Right renal cortex interstitium (tissue), 3 donors: Measurements from ENCODE around the gene ZFAND3. TPM values are rescaled to one million over a fixed set of nuclear protein-coding genes. Genes with fewer than 3 reads are reported as not detected.
"Not testable (repeated sequence)": the region's sequence is repeated elsewhere in the genome, so short reads cannot be mapped to it uniquely, and the experiment has no call there.

Source experiments
- DNase-seq, 3 donors: peaks; one replicate each; pipeline ENCODE4 v3.0.0-alpha.2; 2013; ENCODE audit warnings: low read depth in 3 of 3, low spot score in 2 of 3
- polyA plus RNA-seq, 3 donors: library from polyadenylated mRNA; unstranded; fragments of 120-200 nt; gene quantifications; one replicate each; pipeline ENCODE4 v1.2.1, GENCODE V29; 2013; ENCODE audit not compliant: insufficient read length in 3 of 3

The ZFAND3 gene
- polyA plus RNA-seq, 3 donors: 164 to 166 (median 164) TPM

DNA sequence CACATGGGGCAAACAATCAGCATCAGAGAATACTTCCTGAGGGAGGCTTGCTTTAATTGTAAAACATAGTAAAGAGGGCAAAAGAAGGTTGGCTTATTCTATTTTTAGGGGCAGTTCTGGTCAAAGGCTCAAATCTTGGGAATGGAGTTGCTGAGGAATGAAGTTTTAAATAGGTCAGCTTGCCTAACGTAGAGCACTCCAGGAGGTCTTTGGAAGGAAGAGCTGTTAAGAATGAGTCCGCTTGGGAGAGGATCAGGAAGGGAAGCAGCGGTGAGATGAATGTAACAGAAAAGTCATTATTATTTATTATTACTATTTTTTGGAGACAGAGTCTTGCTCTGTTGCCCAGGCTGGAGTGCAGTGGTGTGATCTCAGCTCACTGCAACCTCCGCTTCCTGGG, 108.7 kb downstream of the ZFAND3 start:
- DNase-seq: no peak

DNA sequence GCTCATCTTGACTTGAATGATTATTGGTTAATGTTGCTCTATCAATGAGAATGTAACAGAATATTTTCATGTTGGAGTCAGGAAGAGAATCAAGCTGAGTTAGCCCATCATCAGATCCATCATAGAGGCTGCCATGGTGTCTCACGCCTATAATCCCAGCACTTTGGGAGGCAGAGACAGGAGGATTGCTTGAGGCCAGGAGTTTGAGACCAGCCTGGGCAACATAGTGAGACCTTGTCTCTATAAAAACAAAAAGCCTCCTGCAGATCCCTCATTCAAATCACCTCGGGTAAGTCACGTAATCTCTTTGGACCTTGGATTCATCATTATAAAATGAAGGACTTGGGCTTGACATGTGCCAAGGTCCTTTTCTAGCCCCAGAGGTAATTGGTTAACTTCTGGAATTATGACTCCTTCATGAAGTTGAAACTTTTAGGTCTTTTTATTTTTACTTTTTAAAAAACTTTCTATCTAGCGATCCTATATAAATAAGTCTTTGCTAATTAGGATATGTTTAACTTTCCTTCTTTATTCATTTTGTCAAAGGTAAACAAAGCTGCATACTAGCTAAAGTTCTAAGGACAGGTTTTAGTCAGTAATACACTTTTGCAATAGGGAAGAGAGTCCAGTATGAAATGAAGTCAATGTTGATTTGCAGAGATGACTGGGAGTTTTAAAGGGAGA, 110.9 kb downstream of the ZFAND3 start:
- DNase-seq: no peak

DNA sequence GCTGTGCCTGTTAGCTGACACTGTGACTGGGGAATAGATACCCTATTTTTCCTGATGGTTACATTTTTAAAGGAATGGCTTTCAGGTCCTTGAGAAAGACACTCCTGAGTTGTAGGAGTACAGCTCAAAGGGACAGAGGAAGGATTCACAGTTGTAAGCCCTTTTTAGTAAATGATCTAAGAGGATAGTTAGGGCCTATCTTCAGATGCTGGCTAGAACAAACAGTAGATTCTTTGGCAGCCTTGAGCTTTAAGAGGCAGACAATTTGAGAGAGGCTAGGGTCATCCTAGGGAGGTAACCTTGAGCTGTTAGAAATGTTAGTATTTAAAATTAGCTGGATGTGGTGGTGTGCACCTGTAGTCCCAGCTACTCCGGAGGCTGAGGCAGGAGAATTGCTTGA, 111.5 kb downstream of the ZFAND3 start:
- no peak for DNase-seq

DNA sequence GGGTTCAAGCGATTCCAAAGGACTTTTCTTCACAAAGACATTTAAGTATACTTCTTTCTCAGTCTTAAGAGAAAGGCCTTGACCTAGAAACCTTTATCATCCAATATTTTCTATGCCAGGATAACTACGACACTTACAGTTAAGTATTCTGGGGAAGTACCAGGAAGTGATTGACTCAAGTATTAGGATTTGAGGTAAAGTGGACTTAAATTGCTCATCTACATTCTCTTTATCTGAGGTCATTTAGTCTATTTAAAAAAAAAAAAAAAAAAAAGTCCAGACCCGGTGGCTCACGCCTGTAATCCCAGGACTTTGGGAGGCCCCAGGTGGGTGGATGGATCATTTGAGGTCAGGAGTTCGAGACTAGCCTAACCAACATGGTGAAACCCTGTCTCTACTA, 114.7 kb downstream of the ZFAND3 start:
- DNase-seq: no peak

DNA sequence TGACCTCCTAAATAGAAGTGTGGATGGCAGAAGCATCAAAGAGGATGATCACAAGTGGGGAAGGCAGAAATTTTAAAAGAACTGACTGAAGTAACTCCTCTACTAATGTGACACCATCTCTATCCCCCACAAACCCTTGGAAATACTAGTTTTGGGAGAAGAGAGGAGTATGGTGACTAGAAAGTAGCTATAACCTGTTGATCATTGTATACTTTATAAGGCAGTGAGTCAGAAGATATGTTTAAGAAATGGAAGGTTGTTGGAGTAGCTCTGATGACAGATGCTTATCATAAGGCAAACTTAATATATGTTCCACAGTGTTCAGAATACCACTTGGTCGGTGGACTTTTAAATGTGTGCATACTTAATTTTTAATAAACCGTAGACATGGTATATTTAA, 116.6 kb downstream of the ZFAND3 start:
- DNase-seq: no peak

DNA sequence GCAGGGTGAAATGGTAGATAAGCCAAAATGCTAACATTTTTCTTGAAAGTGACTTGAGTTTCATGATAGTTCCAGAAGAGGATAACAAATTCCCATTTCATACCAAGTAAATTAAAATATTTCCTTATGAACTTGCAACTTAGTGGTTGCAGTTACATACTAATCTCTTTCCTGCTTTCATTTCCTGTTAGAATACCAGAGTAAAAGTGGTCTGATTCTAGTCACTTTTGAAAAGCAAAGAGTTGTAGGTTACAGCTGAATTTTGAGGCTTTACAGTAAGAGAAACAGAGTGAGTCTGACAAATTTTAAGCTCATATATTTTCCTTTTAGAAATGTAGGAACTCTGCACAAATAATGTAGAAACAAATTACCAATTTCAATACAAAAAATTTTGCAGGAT, 117.4 kb downstream of the ZFAND3 start:
- DNase-seq: no peak

DNA sequence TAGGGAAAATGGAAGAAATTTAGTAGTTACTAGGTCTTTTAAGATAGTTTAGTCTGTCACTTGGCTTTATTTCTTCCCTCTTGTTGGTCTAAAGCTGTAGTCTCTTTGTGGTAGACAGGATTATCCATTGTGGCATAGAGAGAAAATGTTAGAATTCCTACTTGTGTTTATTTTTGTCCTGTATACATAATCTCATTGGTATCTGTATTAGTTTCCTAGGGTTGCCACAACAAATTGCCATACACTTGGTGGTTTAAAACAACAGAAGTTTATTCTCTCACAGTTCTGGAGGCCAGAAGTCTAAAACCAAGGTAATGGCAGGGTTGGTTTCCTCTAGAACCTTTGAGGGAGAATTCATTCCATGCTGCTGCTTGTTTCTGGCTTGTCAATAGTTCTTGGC, 119.4 kb downstream of the ZFAND3 start:
- no peak for DNase-seq

DNA sequence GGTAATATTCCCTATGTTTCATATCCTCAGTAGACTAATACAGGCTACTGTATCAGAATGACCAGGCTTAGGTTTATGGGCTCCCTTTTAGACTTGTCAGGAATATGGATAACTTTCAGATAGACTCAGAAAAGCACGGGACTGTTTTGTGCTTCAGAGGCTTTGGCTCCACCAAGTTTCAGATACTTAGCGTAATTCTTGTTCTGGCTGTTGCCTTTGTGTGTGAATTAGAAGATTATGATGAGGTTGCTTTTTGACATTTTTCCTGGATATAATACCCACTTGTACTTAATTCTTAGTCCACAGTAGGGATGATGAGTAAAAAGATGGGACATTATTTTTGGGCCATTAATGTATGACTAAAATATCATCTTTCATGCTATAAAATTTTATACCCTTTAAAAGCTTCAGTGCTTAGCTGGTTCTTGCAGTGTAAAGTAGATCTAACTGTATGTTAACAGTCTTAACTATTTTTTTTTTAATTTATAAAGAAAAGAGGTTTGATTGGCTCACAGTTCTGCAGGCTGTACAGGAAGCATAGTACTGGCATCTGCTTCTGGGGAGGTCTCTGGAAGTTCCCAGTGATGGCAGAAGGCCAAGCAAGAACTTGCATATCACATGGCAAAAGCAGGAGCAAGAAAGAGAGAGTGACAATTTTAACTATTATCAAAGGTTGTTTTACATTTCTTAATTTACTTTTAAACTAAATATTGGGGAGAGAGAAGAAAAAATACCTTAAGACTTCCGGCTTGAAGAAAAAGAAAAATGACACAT, 120.7 kb downstream of the ZFAND3 start:
- DNase-seq: no peak

DNA sequence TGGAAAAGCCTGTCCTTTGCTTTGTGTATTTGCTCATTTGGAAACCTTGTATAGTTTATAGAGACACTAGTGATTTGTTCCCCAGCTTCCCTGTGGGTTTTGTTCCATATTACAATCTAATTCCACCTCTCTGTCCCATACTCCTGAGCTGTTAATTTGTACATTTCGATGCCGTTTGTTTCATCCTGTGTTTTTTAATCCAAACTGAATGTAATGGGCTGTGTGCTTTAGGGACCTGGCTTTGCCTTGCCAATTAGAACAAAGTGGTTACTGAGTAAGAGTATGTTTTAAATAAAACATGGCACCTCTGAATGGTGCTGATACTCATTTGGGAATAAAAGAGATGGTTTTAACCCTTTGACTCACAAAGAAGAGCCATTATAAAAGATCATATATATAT, 122.3 kb downstream of the ZFAND3 start:
- no peak for DNase-seq

DNA sequence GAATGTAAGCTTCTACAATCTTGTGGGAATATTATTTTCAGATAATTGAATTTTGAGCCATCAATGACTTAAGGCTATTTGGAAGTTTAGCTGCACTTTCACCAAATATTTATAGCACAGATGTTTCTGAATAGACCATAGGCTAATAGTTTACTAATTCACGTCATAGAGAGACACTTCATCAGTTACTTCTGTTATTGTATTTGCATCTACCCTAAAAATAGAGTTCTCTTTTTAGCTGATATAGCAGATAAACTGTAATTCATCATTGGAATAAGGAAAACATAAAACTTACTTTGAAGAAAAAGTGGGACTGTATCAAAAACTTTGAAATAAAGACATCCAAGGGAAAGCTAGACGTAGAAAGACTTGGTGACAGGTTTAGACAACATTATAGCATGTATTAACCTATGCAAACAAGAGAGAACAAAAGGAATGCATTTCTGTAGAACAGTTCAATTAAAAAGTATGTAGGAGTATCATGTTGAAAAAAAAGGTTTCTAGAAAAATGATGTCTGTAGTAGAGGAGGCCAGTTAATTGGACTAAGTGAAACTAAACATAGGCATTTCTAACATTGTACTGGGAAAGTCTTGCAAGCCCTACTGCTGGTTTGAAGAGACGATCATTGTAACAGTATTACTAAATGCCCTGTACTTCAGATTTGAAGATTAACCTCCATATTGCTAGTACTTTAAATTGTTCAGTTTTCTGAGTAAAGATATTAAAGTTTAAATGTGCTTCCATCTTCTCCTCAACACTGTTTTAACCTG, 123.3 kb downstream of the ZFAND3 start:
- no peak for DNase-seq

DNA sequence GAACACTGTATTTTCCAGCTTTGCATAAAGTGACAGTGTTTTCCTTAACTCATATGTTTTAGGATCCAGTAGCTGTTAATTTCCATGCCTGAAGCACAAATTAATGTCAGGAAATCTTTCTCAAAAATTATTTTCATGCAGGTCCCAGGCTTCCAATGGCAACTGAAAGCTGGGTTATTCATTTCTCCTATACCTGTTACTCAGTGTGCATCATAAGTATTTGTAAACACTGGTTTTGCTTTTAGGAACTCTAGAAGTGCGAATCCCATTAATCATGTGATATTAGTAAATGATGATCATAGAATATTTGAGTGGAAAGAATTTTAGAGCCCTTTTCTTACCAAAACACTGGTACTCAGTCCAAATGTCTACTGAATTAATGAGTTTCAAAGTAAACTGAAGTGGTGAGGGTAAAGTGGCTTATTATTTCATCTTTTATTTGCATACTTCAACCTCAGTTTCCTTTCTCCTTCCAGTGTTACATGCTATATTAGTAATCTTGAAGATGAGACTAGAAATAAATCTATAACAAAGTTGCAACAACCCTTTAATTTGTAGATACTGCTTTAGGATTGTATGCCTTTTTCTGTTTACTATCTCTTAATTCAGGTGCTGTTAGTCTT, 124.0 kb downstream of the ZFAND3 start:
- no peak for DNase-seq

DNA sequence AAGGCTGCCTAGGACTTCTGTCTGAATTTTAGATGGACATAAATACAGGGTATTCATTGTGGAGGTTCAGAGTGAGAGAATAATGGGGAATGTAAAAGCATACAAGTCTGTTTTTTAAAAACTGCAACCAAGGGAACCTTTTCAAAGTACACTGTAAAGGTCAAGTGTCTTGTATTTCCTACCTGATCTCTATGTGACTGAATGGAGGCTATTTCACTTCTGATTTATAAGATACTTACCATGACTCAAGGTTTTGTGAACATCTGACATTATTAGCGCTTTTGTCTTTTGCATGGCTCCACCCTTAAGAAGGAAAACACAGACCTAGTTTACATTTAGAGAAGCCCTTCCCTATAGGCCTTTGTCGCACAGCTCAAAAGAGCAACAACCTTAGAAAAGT, 126.5 kb downstream of the ZFAND3 start:
- DNase-seq: no peak

DNA sequence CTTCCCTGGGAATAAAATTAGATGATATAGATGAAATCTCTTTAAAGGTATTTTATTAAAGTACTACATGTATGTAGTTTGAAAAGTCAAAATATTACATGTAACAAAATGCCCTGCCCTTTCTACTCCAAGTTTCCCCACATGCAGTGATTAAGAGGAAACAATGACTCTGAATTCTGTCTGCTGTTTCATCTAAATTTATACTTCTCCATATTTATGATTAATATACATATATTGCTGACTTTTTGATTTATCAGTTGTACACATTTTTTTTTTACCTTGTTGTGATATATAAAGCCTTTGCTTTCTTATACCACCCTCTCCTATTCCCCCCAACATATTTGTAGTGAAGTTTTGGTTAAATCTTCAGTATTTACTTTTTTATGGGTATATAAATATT, 127.9 kb downstream of the ZFAND3 start:
- no peak for DNase-seq

DNA sequence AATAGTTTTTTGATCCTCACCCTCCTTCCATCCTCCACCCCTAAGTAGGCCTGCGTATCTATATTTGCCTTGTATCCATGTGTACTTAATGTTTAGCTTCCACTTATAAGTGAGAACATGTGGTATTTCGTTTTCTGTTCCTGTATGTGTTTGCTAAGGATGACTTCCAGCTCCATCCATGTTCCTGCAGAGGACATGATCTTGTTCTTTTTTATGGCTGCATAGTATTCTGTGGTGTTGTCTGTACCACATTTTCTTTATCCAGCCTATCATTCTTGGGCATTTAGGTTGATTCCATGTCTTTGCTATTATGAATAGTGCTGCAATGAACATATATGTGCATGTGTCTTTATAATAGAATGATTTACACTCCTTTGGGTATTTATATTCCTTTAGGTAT, 129.1 kb downstream of the ZFAND3 start:
- not testable (repeated sequence) for DNase-seq

DNA sequence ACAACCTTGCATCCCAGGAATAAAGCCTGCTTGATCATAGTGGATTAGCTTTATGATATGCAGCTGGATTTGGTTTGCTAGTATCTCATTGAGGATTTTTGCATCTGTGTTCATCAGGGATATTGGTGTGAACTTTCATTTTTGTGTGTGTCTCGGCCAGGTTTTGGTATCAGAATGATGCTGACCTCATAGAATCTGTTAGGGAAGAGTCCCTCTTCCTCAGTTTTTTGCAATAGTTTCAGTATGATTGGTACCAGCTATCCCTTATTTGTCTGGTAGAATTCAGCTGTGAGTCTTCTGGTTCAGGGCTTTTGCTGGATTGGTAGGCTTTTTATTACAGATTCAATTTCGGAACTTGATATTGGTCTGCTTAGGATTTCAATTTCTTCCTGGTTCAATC, 132.5 kb downstream of the ZFAND3 start:
- DNase-seq: no peak

DNA sequence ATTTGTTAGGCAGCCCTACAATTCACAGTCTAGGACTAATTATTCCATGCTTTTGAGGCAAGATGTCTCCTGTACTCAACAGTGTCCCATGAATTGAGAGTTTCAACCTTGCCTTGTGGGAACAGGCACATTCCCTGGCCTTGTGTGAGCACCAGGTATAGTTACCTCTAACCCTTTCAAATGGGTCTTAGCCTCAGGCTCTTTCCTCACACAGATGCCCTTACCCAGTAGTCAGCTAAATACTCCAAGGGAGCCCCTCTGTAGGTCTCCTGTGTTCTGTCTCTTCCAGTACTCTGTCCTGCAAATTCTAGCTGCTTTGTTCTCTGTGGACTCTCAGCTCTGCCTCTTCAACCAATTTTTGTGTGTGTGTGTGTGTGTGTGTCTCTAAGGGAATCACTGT, 135.3 kb downstream of the ZFAND3 start:
- DNase-seq: no peak

DNA sequence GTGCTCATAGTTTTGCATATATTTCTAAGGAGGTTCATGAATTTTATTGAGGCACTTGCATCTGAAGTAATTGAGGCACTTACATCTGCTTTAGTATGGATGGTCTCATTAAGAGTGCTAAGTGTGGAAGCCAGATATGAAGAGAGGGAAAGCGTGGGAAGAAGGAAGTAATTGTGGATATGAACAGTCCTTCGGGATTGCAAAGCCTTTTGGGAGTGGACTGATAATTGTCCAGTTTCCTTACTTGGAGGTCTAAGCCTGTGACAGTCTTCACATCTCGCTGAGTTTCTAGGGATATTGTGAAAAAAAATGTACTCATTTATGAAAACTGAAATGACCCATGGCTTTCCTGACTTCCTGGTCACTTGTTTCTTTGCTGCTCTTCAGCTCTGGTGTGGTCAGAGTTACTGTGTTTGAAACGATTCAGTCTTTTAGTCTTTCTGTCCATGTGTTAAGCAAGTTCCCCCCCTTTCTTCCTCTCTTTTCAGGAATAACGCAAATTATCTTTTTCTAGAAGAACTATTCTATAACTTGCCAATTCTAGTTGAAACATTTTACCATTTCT, 137.3 kb downstream of the ZFAND3 start:
- no peak for DNase-seq

DNA sequence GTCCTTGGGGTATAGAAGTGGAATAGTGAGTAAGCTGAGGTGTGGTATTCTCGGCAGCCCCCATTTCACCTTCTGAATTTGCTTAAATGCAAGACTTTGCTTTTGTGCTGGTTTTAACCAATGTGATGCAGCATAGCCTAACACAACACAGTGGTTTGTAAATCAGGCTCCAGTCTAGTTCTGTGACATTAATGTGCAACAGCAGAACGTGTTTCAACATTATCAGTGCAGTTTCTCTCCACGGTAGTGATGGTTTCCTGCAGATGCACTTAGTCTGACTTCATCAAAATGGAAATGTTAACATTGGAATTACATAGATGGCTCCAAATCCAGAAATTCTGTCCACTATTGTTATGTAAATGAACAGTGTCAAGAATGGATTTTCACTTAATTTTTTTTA, 139.5 kb downstream of the ZFAND3 start:
- no peak for DNase-seq

DNA sequence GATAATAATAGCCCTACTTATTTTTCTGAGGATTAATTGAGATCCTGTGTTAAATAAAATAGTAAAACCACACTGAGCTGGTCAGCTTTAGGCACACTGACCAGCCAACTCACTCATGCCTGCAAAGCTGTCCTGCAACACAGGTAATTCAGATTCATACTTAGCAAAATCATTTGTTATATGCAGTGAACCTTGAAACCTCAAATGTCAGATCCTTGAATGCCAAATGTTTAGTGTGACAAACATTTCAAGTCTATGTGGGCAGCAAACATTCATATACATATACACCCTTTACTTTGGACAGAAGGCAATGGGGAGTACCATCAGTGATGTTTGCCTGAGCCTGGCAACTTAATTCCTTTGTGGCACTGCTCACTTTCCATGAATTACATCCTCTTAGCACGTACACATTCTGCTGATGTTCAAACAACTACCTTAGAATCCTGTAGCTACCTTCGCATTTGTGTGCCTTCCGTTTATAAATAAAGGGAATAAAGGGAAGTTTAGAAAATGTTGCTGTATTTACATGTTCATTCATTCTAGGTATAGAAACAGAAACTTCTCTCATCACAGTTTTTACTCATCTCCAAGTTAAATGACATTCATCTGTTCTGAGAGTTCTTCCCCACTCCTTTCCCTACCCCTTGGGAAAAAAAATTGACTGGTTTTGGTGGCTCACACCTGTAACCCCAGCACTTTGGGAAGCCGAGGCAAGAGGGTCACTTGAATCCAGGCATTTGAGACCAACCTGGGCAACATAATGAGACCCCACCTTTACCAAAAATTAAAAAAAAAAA, 140.8 kb downstream of the ZFAND3 start:
- no peak for DNase-seq

DNA sequence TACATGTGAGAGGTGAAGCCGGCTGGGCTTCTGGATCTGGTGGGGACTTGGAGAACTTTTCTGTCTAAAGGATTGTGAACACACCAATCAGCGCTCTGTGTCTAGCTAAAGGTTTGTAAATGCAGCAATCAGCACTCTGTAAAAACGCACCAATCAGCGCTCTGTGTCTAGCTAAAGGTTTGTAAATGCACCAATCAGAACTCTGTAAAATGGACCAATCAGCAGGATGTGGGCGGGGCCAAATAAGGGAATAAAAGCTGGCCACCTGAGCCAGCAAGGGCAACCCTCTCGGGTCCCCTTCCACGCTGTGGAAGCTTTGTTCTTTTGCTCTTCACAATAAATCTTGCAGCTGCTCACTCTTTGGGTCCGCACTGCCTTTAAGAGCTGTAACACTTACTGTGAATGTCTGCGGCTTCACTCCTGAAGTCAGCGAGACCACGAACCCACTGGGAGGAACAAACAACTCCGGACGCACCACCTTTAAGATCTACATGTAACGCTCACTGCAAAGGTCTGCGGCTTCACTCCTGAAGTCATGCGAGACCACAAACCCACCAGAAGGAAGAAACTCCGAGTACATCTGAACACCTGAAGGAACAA, 143.1 kb downstream of the ZFAND3 start:
- not testable (repeated sequence) for DNase-seq
